Erythroblast (primary cell): ENCODE data around the gene ARL8B.

ENCODE experiments used
- GATA1 ChIP-seq: IDR thresholded peaks from 2 replicates; pipeline ENCODE4 v1.6.1; 2011; ENCODE audit warnings: low read depth, mild to moderate bottlenecking, control low read depth, low read length, moderate library complexity
- POLR2A ChIP-seq: IDR thresholded peaks from 2 replicates; pipeline ENCODE4 v1.6.1; 2011; ENCODE audit warnings: mild to moderate bottlenecking, low read length

GRCh38 chr3:5138214-5138981 is 16.3 kb downstream of the ARL8B start:
- no peak for TF ChIP-seq POLR2A
- TF ChIP-seq GATA1, result no peak
